CD14-positive monocyte (primary cell): ENCODE measurements around the gene CCNG2. TPM values are rescaled to one million over a fixed set of nuclear protein-coding genes. Genes with fewer than 3 reads are reported as not detected.

Source experiments
- DNase-seq, 3 donors: peaks; one replicate each; pipeline ENCODE4 v3.0.0-alpha.2; 2011 to 2022
- H2AFZ ChIP-seq: 2 replicates; pipeline ENCODE4 v1.6.0; 2012; ENCODE audit warnings: mild to moderate bottlenecking, low read depth, low read length, inconsistent platforms; ENCODE audit not compliant: insufficient read depth, poor library complexity, severe bottlenecking
- H3K27ac ChIP-seq, 2 donors: 1 replicate in 1 of 2; 2 replicates in 1 of 2; pipeline ENCODE4 v1.5.1; 2012 to 2013; ENCODE audit warnings: low read length in 2 of 2, control low read depth in 1 of 2, inconsistent platforms in 1 of 2, low read depth in 1 of 2, mild to moderate bottlenecking in 1 of 2
- H3K27me3 ChIP-seq, 2 donors: one replicate each; pipeline versions ENCODE4 v1.6.0 to v1.6.1; 2011 to 2013; ENCODE audit warnings: low read length in 2 of 2; ENCODE audit not compliant: control insufficient read depth in 2 of 2, insufficient read depth in 2 of 2
- H3K36me3 ChIP-seq, 2 donors: replicated peaks in 1 of 2; 1 replicate in 1 of 2; 2 replicates in 1 of 2; pipeline versions ENCODE4 v1.5.1 to v1.6.1; 2012 to 2013; ENCODE audit warnings: low read length in 2 of 2, control low read depth in 1 of 2, inconsistent platforms in 1 of 2, mild to moderate bottlenecking in 1 of 2; ENCODE audit not compliant: insufficient read depth in 2 of 2, control insufficient read depth in 1 of 2
- H3K4me1 ChIP-seq, 2 donors: 1 replicate in 1 of 2; 2 replicates in 1 of 2; pipeline versions ENCODE4 v1.5.1 to v1.6.1; 2012 to 2013; ENCODE audit warnings: low read length in 2 of 2, control low read depth in 1 of 2, inconsistent platforms in 1 of 2, mild to moderate bottlenecking in 1 of 2, moderate library complexity in 1 of 2; ENCODE audit not compliant: insufficient read depth in 2 of 2, control insufficient read depth in 1 of 2
- H3K4me2 ChIP-seq: replicated peaks from 2 replicates; pipeline ENCODE3; 2012; ENCODE audit warnings: low read length, moderate library complexity, mild to moderate bottlenecking; ENCODE audit not compliant: poor library complexity, severe bottlenecking; ENCODE audit errors: extremely low read depth
- H3K4me3 ChIP-seq, 3 experiments: fragments of 200-600 bp in 1 of 3; sonication (generic) in 1 of 3; replicated peaks in 1 of 3; 1 replicate in 2 of 3; 2 replicates in 1 of 3; pipeline ENCODE4 v1.5.1; 2011 to 2013; ENCODE audit warnings: low read length in 3 of 3, mild to moderate bottlenecking in 3 of 3, control low read depth in 2 of 3, low read depth in 2 of 3, inconsistent platforms in 1 of 3, moderate library complexity in 1 of 3
- H3K79me2 ChIP-seq: 2 replicates; pipeline ENCODE4 v1.6.0; 2012; ENCODE audit warnings: mild to moderate bottlenecking, control low read depth, inconsistent platforms, low read length, moderate library complexity; ENCODE audit not compliant: insufficient read depth
- H3K9ac ChIP-seq: 2 replicates; pipeline ENCODE4 v1.6.0; 2017; ENCODE audit warnings: low read length, mild to moderate bottlenecking; ENCODE audit not compliant: insufficient read depth, poor library complexity, severe bottlenecking
- H3K9me3 ChIP-seq, 2 donors: replicated peaks in 1 of 2; 1 replicate in 1 of 2; 2 replicates in 1 of 2; pipeline versions ENCODE4 v1.5.1 to v1.6.1; 2012 to 2013; ENCODE audit warnings: low read length in 2 of 2, control low read depth in 1 of 2; ENCODE audit not compliant: control insufficient read depth in 1 of 2, insufficient read depth in 1 of 2
- H4K20me1 ChIP-seq: 2 replicates; pipeline ENCODE4 v1.6.0; 2012; ENCODE audit warnings: mild to moderate bottlenecking, low read length, control low read depth, moderate library complexity; ENCODE audit not compliant: insufficient read depth
- H3K27ac Mint-ChIP-seq, 7 donors: one replicate each; pipeline ENCODE4 v1.8.0; 2020; ENCODE audit warnings: mild to moderate bottlenecking in 7 of 7, mixed read lengths in 7 of 7, moderate library complexity in 6 of 7, inconsistent platforms in 2 of 7
- H3K27me3 Mint-ChIP-seq, 3 donors: one replicate each; pipeline ENCODE4 v1.8.0; 2021 to 2022; ENCODE audit warnings: low read depth in 3 of 3, mild to moderate bottlenecking in 3 of 3, mixed read lengths in 3 of 3, moderate library complexity in 3 of 3, inconsistent platforms in 1 of 3
- H3K36me3 Mint-ChIP-seq, 2 donors: one replicate each; pipeline ENCODE4 v1.8.0; 2020; ENCODE audit warnings: mixed read lengths in 2 of 2, inconsistent platforms in 1 of 2, mild to moderate bottlenecking in 1 of 2
- H3K4me1 Mint-ChIP-seq: one replicate; pipeline ENCODE4 v1.8.0; 2020; ENCODE audit warnings: mild to moderate bottlenecking, mixed read lengths
- H3K4me3 Mint-ChIP-seq, 2 donors: one replicate each; pipeline ENCODE4 v1.8.0; 2020; ENCODE audit warnings: mild to moderate bottlenecking in 2 of 2, mixed read lengths in 2 of 2, moderate library complexity in 1 of 2
- H3K9me3 Mint-ChIP-seq, 7 donors: one replicate each; pipeline ENCODE4 v1.8.0; 2020 to 2022; ENCODE audit warnings: mixed read lengths in 7 of 7, mild to moderate bottlenecking in 6 of 7, moderate library complexity in 6 of 7, inconsistent platforms in 2 of 7
- WGBS: methylation state at CpG from one replicate; pipeline ENCODE4 v1.1.5; 2013; ENCODE audit warnings: missing lambda C conversion rate; ENCODE audit not compliant: insufficient coverage; 5-methylcytosine and 5-hydroxymethylcytosine counted together
- intact Hi-C, 2 donors: fragments of 100-400 bp; cut with micrococcal nuclease; formaldehyde crosslinking; loops; one replicate each; pipeline versions ENCODE4 v1.15.0 to v1.15.1; 2023
- polyA plus RNA-seq, 3 donors: library from polyadenylated mRNA; depleted of rRNA in 1 of 3; unstranded in 2 of 3; stranded (reverse) in 1 of 3; fragments of 300-500 nt in 2 of 3; fragments of >200 nt in 1 of 3; fragmentation: Illumina TruSeq in 2 of 3; gene quantifications; 1 replicate in 2 of 3; 2 replicates in 1 of 3; pipeline ENCODE4 v1.2.3, GENCODE V29; 2012 to 2021
- TF ChIP-seq, protein P1 (sequence below): fragments of 200-600 bp; IDR thresholded peaks from one replicate; pipeline ENCODE4 v1.8.0; 2022; ENCODE audit warnings: antibody characterized with exemption, mild to moderate bottlenecking

CCNG2 gene
- polyA plus RNA-seq, 3 donors, result 17.6 to 26.4 (median 23.3) TPM

DNA sequence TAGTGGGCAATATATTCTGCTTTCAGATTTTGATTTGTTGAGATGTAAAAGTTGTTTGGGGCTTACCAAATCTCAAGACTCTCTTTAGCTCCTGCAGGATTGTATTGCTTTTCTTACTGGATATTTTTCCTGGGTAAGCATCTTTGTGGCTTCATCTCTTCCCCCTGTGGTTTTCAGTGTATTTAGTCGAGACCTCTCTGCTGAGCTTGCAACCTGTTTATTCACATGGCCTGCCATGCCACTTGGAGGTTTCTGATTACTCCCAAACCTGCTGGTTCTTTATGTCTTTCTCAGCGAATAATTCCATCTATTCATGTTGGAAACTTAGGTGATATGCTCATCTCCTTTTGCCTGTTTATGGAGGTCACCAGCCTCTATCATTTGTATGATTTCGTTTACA, 10.9 kb downstream of the CCNG2 start:
- Mint-ChIP-seq H3K36me3 (peaks cover 72 to 77% of the 10 kb centered on the region in 2 donors), H3K27me3 (no peaks in the 10 kb centered on the region), H3K9me3 (no peaks in the 10 kb centered on the region), H3K4me3 (no peak overlapping the region), H3K4me1 (peaks cover under 1% of the 10 kb centered on the region), H3K27ac (peak overlapping the region in 1 of 7 donors; percentile 53)
- peaks cover 53% of the 10 kb centered on the region for H4K20me1 ChIP-seq
- intact Hi-C loops, result no loop called here
- no peak overlapping the region for H3K4me3 ChIP-seq
- peak overlapping the region in 1 of 2 donors; percentile 0 for H3K27ac ChIP-seq
- no peak overlapping the region for H2AFZ ChIP-seq
- peaks cover 73 to 82% of the 10 kb centered on the region in 2 donors for H3K36me3 ChIP-seq
- H3K4me2 ChIP-seq, result no peak overlapping the region
- H3K4me1 ChIP-seq, result no peaks in the 10 kb centered on the region
- no peaks in the 10 kb centered on the region for H3K27me3 ChIP-seq
- no CpG with 5 or more reads among the region's 3 CpGs for WGBS
- DNase-seq, result no peak
- TF ChIP-seq, protein P1, sequence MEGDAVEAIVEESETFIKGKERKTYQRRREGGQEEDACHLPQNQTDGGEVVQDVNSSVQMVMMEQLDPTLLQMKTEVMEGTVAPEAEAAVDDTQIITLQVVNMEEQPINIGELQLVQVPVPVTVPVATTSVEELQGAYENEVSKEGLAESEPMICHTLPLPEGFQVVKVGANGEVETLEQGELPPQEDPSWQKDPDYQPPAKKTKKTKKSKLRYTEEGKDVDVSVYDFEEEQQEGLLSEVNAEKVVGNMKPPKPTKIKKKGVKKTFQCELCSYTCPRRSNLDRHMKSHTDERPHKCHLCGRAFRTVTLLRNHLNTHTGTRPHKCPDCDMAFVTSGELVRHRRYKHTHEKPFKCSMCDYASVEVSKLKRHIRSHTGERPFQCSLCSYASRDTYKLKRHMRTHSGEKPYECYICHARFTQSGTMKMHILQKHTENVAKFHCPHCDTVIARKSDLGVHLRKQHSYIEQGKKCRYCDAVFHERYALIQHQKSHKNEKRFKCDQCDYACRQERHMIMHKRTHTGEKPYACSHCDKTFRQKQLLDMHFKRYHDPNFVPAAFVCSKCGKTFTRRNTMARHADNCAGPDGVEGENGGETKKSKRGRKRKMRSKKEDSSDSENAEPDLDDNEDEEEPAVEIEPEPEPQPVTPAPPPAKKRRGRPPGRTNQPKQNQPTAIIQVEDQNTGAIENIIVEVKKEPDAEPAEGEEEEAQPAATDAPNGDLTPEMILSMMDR, result no peak
- H3K9ac ChIP-seq, result no peak overlapping the region
- peaks cover 5% of the 10 kb centered on the region for H3K79me2 ChIP-seq
- H3K9me3 ChIP-seq, result no peaks in the 10 kb centered on the region

DNA sequence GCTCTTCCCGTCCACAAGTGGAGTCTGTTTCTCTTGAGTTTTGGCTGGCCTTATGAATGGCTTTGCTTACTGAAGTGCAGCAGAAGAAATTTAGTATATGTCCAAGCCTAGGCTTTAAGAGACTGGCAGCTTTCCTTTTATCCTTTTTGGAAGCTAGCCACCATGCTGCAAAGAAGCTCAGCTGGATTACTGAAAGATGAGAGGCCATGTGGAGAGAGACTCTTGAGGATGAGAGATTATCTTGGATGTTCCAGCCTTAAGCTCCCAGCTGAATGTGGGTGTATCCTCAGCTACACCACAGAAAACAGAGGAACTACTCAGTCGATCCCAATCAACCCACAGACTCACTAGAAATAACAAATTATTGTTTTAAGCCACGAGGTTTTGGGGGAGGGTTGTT, 12.5 kb downstream of the CCNG2 start:
- Histone ChIP-seq H3K36me3 (peaks cover 57 to 66% of the 10 kb centered on the region in 2 donors), H3K4me1 (no peaks in the 10 kb centered on the region), H3K27me3 (no peaks in the 10 kb centered on the region), H4K20me1 (peaks cover 39% of the 10 kb centered on the region), H3K9me3 (no peaks in the 10 kb centered on the region), H3K4me3 (no peak overlapping the region), H3K9ac (no peak overlapping the region), H3K27ac (no peak overlapping the region), H3K79me2 (no peaks in the 10 kb centered on the region), H2AFZ (no peak overlapping the region), H3K4me2 (no peak overlapping the region)
- Mint-ChIP-seq H3K4me1 (no peaks in the 10 kb centered on the region), H3K36me3 (peaks cover 56 to 61% of the 10 kb centered on the region in 2 donors), H3K4me3 (no peak overlapping the region), H3K9me3 (no peaks in the 10 kb centered on the region), H3K27ac (peak overlapping the region in 1 of 7 donors; percentile 32), H3K27me3 (peaks cover 0 to 2% (median 0%) of the 10 kb centered on the region in 3 donors)
- intact Hi-C loops, result no loop called here
- no peak for DNase-seq
- 100% methylated on average over 1 of the region's 3 CpGs for WGBS
- TF ChIP-seq, protein P1, result no peak
